Measurements from ENCODE around the gene GALNT9. TPM values are rescaled to one million over a fixed set of nuclear protein-coding genes. Genes with fewer than 3 reads are reported as not detected.

Gene GALNT9
- polyA plus RNA-seq, 1 of the 3 experiments (the other 2 are of a cell fraction) = not detected

- Histone ChIP-seq H3K27ac (ENCODE audit: low read depth in 2 of 2, low read length in 1 of 2) (no peak overlapping the region), H4K20me1 (ENCODE audit: insufficient read depth) (no peaks in the 10 kb centered on the region), H3K79me2 (ENCODE audit: insufficient read depth) (no peaks in the 10 kb centered on the region), H3K9me3 (no peaks in the 10 kb centered on the region), H3K9me2 (no peaks in the 10 kb centered on the region), H3K9ac (no peak overlapping the region), H2AFZ (ENCODE audit: low read depth) (no peak overlapping the region), H3F3A (replicated peaks; ENCODE audit: insufficient read depth) (no peaks in the 10 kb centered on the region), H3K27me3 (ENCODE audit: insufficient read depth) (peaks cover 61% of the 10 kb centered on the region), H3K4me2 (no peak overlapping the region), H3K4me1 (ENCODE audit: control insufficient read depth in 1 of 2, insufficient read depth in 2 of 2, low read depth in 1 of 2, low read length in 1 of 2) (no peaks in the 10 kb centered on the region), H3K4me3 (ENCODE audit: low read depth in 2 of 2, low read length in 1 of 2) (no peak overlapping the region), H3K36me3 (replicated peaks in 1 of 2; ENCODE audit: control insufficient read depth in 1 of 2, insufficient read depth in 2 of 2, low read length in 1 of 2) (no peaks in the 10 kb centered on the region)
- WGBS (ENCODE audit: low lambda C conversion rate) = 6% methylated on average over 13 of the region's 13 CpGs
- TF ChIP-seq MXI1 (IDR thresholded peaks at IDR 0.05; ENCODE audit: low read depth, low read length) = no peak
- POLR2A ChIA-PET = no interaction called here
- CTCF ChIA-PET = interaction anchor here (1.0 kb wide), 1 partner anchor 200 kb away, joined by 3 read pairs; no protein-coding TSS in a partner anchor
- DNase-seq = no peak
Measured at GRCh38 chr12:132214161-132214476, 115.3 kb downstream of the GALNT9 start.

DNA sequence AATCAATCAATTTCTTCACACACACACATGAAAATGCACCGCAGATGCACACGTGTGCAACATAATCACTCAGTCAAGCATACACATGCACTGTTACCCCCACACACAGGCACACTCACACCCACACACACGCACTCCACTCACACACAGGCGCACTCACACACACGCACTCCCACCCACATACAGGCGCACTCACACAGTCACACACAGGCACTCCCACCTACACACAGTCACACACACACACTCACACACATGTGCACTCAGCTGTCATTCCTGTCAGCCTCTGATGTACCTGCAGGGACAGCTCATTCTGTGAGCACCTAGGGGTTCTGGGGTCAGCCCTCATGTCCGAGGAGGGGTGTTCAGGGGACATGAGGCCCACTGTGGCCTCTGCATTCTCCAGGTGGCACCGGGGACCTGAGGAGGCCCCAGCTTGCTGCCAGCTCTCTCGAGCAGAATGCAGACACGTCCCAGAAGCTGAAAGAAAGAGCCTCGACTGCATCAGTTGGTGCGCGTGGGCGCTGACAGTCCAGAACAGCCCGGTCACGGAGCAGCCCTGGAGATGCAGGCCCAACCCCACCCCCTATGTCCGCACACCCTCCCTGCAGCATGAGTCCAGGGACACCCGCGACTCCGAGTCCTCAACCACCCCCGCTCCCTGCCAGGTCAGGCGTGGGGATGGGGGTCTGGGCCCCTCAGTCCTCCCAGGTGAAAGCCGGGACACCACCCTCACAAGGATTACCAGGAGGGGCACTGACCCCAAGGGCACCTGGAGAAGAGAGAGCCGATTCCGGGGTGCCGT, 115.8 kb downstream of the GALNT9 start:
- H3K4me1 ChIP-seq (ENCODE audit: control insufficient read depth in 1 of 2, insufficient read depth in 2 of 2, low read depth in 1 of 2, low read length in 1 of 2) = no peaks in the 10 kb centered on the region
- H3K36me3 ChIP-seq (replicated peaks in 1 of 2; ENCODE audit: control insufficient read depth in 1 of 2, insufficient read depth in 2 of 2, low read length in 1 of 2) = no peaks in the 10 kb centered on the region
- no peaks in the 10 kb centered on the region for H3K79me2 ChIP-seq (ENCODE audit: insufficient read depth)
- ChIA-PET POLR2A (no interaction called here), CTCF (no interaction called here)
- peaks cover 60% of the 10 kb centered on the region for H3K27me3 ChIP-seq (ENCODE audit: insufficient read depth)
- H3K27ac ChIP-seq (ENCODE audit: low read depth in 2 of 2, low read length in 1 of 2) = no peak overlapping the region
- no peak for DNase-seq
- H3K9ac ChIP-seq = no peak overlapping the region
- H4K20me1 ChIP-seq (ENCODE audit: insufficient read depth) = no peaks in the 10 kb centered on the region
- H3F3A ChIP-seq (replicated peaks; ENCODE audit: insufficient read depth) = no peaks in the 10 kb centered on the region
- no peak for TF ChIP-seq RCOR1 (IDR thresholded peaks at IDR 0.05; ENCODE audit: low read length)
- TF ChIP-seq TAF1 (IDR thresholded peaks at IDR 0.05; ENCODE audit: borderline replicate concordance, low read depth, low read length) = no peak
- no peak for TF ChIP-seq NFIC (IDR thresholded peaks at IDR 0.05; ENCODE audit: borderline replicate concordance)
- TF ChIP-seq YY1 (IDR thresholded peaks at IDR 0.05; ENCODE audit: low read depth) = no peak
- TF ChIP-seq GABPA (IDR thresholded peaks at IDR 0.05; ENCODE audit: low read depth) = no peak
- no peak for TF ChIP-seq SIN3A (IDR thresholded peaks at IDR 0.05; ENCODE audit: borderline replicate concordance, low read depth, low read length)
- TF ChIP-seq, protein P1, sequence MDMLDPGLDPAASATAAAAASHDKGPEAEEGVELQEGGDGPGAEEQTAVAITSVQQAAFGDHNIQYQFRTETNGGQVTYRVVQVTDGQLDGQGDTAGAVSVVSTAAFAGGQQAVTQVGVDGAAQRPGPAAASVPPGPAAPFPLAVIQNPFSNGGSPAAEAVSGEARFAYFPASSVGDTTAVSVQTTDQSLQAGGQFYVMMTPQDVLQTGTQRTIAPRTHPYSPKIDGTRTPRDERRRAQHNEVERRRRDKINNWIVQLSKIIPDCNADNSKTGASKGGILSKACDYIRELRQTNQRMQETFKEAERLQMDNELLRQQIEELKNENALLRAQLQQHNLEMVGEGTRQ (IDR thresholded peaks at IDR 0.05; ENCODE audit: borderline replicate concordance, low read depth, low read length) = no peak
- TF ChIP-seq USF1 (IDR thresholded peaks at IDR 0.05; ENCODE audit: borderline replicate concordance, low read depth) = no peak
- TF ChIP-seq ELF1 (IDR thresholded peaks at IDR 0.05) = no peak
- no peak overlapping the region for H2AFZ ChIP-seq (ENCODE audit: low read depth)
- no peaks in the 10 kb centered on the region for H3K9me3 ChIP-seq
- no peaks in the 10 kb centered on the region for H3K9me2 ChIP-seq
- WGBS (ENCODE audit: low lambda C conversion rate) = 38% methylated on average over 16 of the region's 26 CpGs
- H3K4me2 ChIP-seq = no peak overlapping the region
- H3K4me3 ChIP-seq (ENCODE audit: low read depth in 2 of 2, low read length in 1 of 2) = no peak overlapping the region

- Histone ChIP-seq H3F3A (replicated peaks; ENCODE audit: insufficient read depth) (no peaks in the 10 kb centered on the region), H3K36me3 (replicated peaks in 1 of 2; ENCODE audit: control insufficient read depth in 1 of 2, insufficient read depth in 2 of 2, low read length in 1 of 2) (no peaks in the 10 kb centered on the region), H3K9ac (no peak overlapping the region), H4K20me1 (ENCODE audit: insufficient read depth) (no peaks in the 10 kb centered on the region), H3K27me3 (ENCODE audit: insufficient read depth) (peaks cover 72% of the 10 kb centered on the region), H2AFZ (ENCODE audit: low read depth) (no peak overlapping the region), H3K79me2 (ENCODE audit: insufficient read depth) (no peaks in the 10 kb centered on the region), H3K27ac (ENCODE audit: low read depth in 2 of 2, low read length in 1 of 2) (no peak overlapping the region), H3K4me3 (ENCODE audit: low read depth in 2 of 2, low read length in 1 of 2) (no peak overlapping the region), H3K4me2 (no peak overlapping the region), H3K4me1 (ENCODE audit: control insufficient read depth in 1 of 2, insufficient read depth in 2 of 2, low read depth in 1 of 2, low read length in 1 of 2) (no peaks in the 10 kb centered on the region), H3K9me2 (no peaks in the 10 kb centered on the region), H3K9me3 (no peaks in the 10 kb centered on the region)
- CTCF ChIA-PET = interaction anchor here (0.7 kb wide), 1 partner anchor 14 kb away, joined by 3 read pairs; no protein-coding TSS in a partner anchor
- POLR2A ChIA-PET = no interaction called here
- 60% methylated on average over 6 of the region's 17 CpGs for WGBS (ENCODE audit: low lambda C conversion rate)
- no peak for DNase-seq
- TF ChIP-seq FOSL2 (IDR thresholded peaks at IDR 0.05; ENCODE audit: borderline replicate concordance, low read depth) = no peak
- TF ChIP-seq, protein P2, sequence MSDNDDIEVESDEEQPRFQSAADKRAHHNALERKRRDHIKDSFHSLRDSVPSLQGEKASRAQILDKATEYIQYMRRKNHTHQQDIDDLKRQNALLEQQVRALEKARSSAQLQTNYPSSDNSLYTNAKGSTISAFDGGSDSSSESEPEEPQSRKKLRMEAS (IDR thresholded peaks at IDR 0.05; ENCODE audit: low read depth) = no peak
- no peak for TF ChIP-seq ELF1 (IDR thresholded peaks at IDR 0.05)
- TF ChIP-seq NRF1 (IDR thresholded peaks at IDR 0.05; ENCODE audit: low read depth, low read length) = no peak
- no peak for TF ChIP-seq POLR2AphosphoS5 (IDR thresholded peaks at IDR 0.05; ENCODE audit: low read depth, low read length)
- no peak for TF ChIP-seq TEAD4 (IDR thresholded peaks at IDR 0.05; ENCODE audit: borderline replicate concordance, insufficient read depth)
- no peak for TF ChIP-seq MEF2A (IDR thresholded peaks at IDR 0.05; ENCODE audit: borderline replicate concordance, low read depth)
- no peak for TF ChIP-seq SIN3A (IDR thresholded peaks at IDR 0.05; ENCODE audit: borderline replicate concordance, low read depth, low read length)
- no peak for TF ChIP-seq FOXM1 (IDR thresholded peaks at IDR 0.05; ENCODE audit: low read depth)
- no peak for TF ChIP-seq NFIC (IDR thresholded peaks at IDR 0.05; ENCODE audit: borderline replicate concordance)
- no peak for TF ChIP-seq TAF1 (IDR thresholded peaks at IDR 0.05; ENCODE audit: borderline replicate concordance, low read depth, low read length)
- TF ChIP-seq, protein P1 (IDR thresholded peaks at IDR 0.05; ENCODE audit: borderline replicate concordance, low read depth, low read length) = no peak
- TF ChIP-seq CHD2 (IDR thresholded peaks at IDR 0.05; ENCODE audit: low read length, partially characterized antibody) = no peak
- TF ChIP-seq EZH2phosphoT487 (IDR thresholded peaks at IDR 0.05; ENCODE audit: borderline replicate concordance, low read depth) = no peak
- no peak for TF ChIP-seq FOXJ3 (CRISPR knock-in tag; IDR thresholded peaks at IDR 0.05)
Measured at GRCh38 chr12:132211816-132212215, 117.6 kb downstream of the GALNT9 start.

All from SK-N-SH (cell line).